HCT116 (cell line): Measurements from ENCODE around the gene LAMB4. TPM values are rescaled to one million over a fixed set of nuclear protein-coding genes. Genes with fewer than 3 reads are reported as not detected.

Experiments used
- ATAC-seq: fragments of 200-7000 bp; cut with Tn5 transposase; 2 replicates; pipeline ENCODE4 v1.9.1; 2020; ENCODE audit warnings: mild to moderate bottlenecking, moderate library complexity
- BruUV-seq: library from RNA; stranded (reverse); fragments of 400-500 nt; replicated peaks from 2 replicates; lab custom pipeline; 2021; lab: Mats Ljungman, UMichigan
- CTCF ChIA-PET: fragments of 300-600 bp; sonication (Branson Sonifier 250); formaldehyde crosslinking; loops from one replicate; lab custom pipeline; 2021; ENCODE audit warnings: antibody characterized with exemption; lab: Charles Lee
- POLR2A ChIA-PET: fragments of 300-600, 350-600 bp; sonication (Branson Sonifier 250); formaldehyde crosslinking; loops from one replicate; lab custom pipeline; 2021; ENCODE audit warnings: antibody characterized with exemption; lab: Charles Lee
- RAD21 ChIA-PET, 2 experiments: fragments of 300-600 bp; sonication (Branson Sonifier 250); formaldehyde crosslinking; loops; one replicate each; lab custom pipeline; 2023; ENCODE audit warnings: low total read pairs in 2 of 2; ENCODE audit not compliant: uncharacterized antibody in 2 of 2, unreplicated experiment in 2 of 2, low non-redundant PET in 1 of 2; lab: Charles Lee
- DNase-seq: peaks from one replicate; pipeline ENCODE4 v3.0.0-alpha.2; 2010; ENCODE audit warnings: low read depth, low spot score
- H2AFZ ChIP-seq: fragments of 200-600 bp; shearing (Covaris generic), sonication (generic); 2 replicates; pipeline ENCODE4 v1.6.1; 2017; ENCODE audit warnings: low read depth, mixed run types, mixed read lengths, antibody characterized with exemption, low read length; ENCODE audit not compliant: poor library complexity, severe bottlenecking
- H3K27ac ChIP-seq: 2 replicates; pipeline ENCODE4 v1.5.1; 2012; ENCODE audit warnings: low read depth, low read length
- H3K27me3 ChIP-seq: fragments of 200-600 bp; sonication (generic); 2 replicates; pipeline ENCODE4 v1.6.1; 2016; ENCODE audit warnings: mixed run types, low read length, mixed read lengths; ENCODE audit not compliant: insufficient read depth
- H3K36me3 ChIP-seq, 2 experiments: fragments of 200-500 bp in 1 of 2; fragments of 200-600 bp in 1 of 2; sonication (Bioruptor generic) in 1 of 2; sonication (generic) in 1 of 2; 2 replicates each; pipeline versions ENCODE4 v1.5.1 to v1.6.1; 2014 to 2016; ENCODE audit warnings: low read length in 2 of 2, inconsistent platforms in 1 of 2, mixed read lengths in 1 of 2, mixed run types in 1 of 2; ENCODE audit not compliant: insufficient read depth in 2 of 2, control insufficient read depth in 1 of 2
- H3K4me1 ChIP-seq, 2 experiments: fragments of 200-600 bp in 1 of 2; sonication (generic) in 1 of 2; 2 replicates each; pipeline versions ENCODE4 v1.5.1 to v1.6.1; 2012 to 2017; ENCODE audit warnings: low read length in 2 of 2, inconsistent platforms in 1 of 2, mild to moderate bottlenecking in 1 of 2, mixed read lengths in 1 of 2, mixed run types in 1 of 2, moderate library complexity in 1 of 2; ENCODE audit not compliant: insufficient read depth in 2 of 2, control insufficient read depth in 1 of 2
- H3K4me2 ChIP-seq: fragments of 200-600 bp; sonication (generic); 2 replicates; pipeline ENCODE4 v1.6.1; 2017; ENCODE audit warnings: mixed run types, low read length, mixed read lengths
- H3K4me3 ChIP-seq, 2 experiments: fragments of 200-600 bp in 1 of 2; sonication (generic) in 1 of 2; replicated peaks in 1 of 2; 2 replicates each; pipeline ENCODE4 v1.5.1; 2011 to 2016; ENCODE audit warnings: low read length in 2 of 2, control low read depth in 1 of 2, low read depth in 1 of 2, mild to moderate bottlenecking in 1 of 2, mixed read lengths in 1 of 2, mixed run types in 1 of 2
- H3K79me2 ChIP-seq: fragments of 200-600 bp; sonication (generic); 2 replicates; pipeline ENCODE4 v1.6.1; 2017; ENCODE audit warnings: mild to moderate bottlenecking, mixed run types, low read length, moderate library complexity, mixed read lengths; ENCODE audit not compliant: insufficient read depth
- H3K9ac ChIP-seq: fragments of 200-600 bp; sonication (generic); 2 replicates; pipeline ENCODE4 v1.6.1; 2016; ENCODE audit warnings: low read length, mixed read lengths
- H3K9me2 ChIP-seq: fragments of 200-600 bp; sonication (generic), shearing (Covaris generic); 2 replicates; pipeline ENCODE4 v1.6.1; 2017; ENCODE audit warnings: mixed run types, mild to moderate bottlenecking, moderate library complexity; ENCODE audit not compliant: insufficient read depth
- H3K9me3 ChIP-seq, 2 experiments: fragments of 200-500 bp in 1 of 2; fragments of 200-600 bp in 1 of 2; sonication (Bioruptor generic) in 1 of 2; sonication (generic) in 1 of 2; 2 replicates each; pipeline ENCODE4 v1.6.1; 2014 to 2017; ENCODE audit warnings: low read length in 2 of 2, mixed read lengths in 2 of 2, inconsistent platforms in 1 of 2, low read depth in 1 of 2, mild to moderate bottlenecking in 1 of 2, mixed run types in 1 of 2, moderate library complexity in 1 of 2; ENCODE audit not compliant: control insufficient read depth in 1 of 2, insufficient read depth in 1 of 2
- H4K20me1 ChIP-seq: fragments of 200-600 bp; sonication (generic), shearing (Covaris generic); 2 replicates; pipeline ENCODE4 v1.6.1; 2017; ENCODE audit warnings: mixed run types, mild to moderate bottlenecking, moderate library complexity; ENCODE audit not compliant: insufficient read depth
- ATF3 ChIP-seq: IDR thresholded peaks from 2 replicates; pipeline ENCODE4 v1.6.1; 2012
- CBX3 ChIP-seq: IDR thresholded peaks from 2 replicates; pipeline ENCODE4 v1.6.1; 2012; ENCODE audit warnings: low read depth
- CEBPB ChIP-seq: IDR thresholded peaks from 2 replicates; pipeline ENCODE4 v1.6.1; 2012; ENCODE audit warnings: low read depth
- CTCF ChIP-seq, 3 experiments: fragments of 200-600 bp in 1 of 3; sonication (generic) in 1 of 3; IDR thresholded peaks in 2 of 3; conservative IDR thresholded peaks in 1 of 3; 2 replicates each; pipeline ENCODE4 v1.5.1; 2012 to 2017; ENCODE audit warnings: low read depth in 2 of 3, low read length in 2 of 3, antibody characterized with exemption in 1 of 3, borderline replicate concordance in 1 of 3, control low read depth in 1 of 3, mild to moderate bottlenecking in 1 of 3, mixed read lengths in 1 of 3, mixed run types in 1 of 3, moderate library complexity in 1 of 3; ENCODE audit not compliant: insufficient read depth in 1 of 3
- ELF1 ChIP-seq: IDR thresholded peaks from 2 replicates; pipeline ENCODE4 v1.6.1; 2012; ENCODE audit warnings: low read depth, borderline replicate concordance
- EZH2 ChIP-seq: fragments of 200-600 bp; sonication (generic); IDR thresholded peaks from 2 replicates; pipeline ENCODE4 v1.6.1; 2017; ENCODE audit warnings: antibody characterized with exemption, mixed run types
- EZH2phosphoT487 ChIP-seq: fragments of 200-600 bp; IDR thresholded peaks from 2 replicates; pipeline ENCODE4 v1.6.1; 2018; ENCODE audit warnings: antibody characterized with exemption, borderline replicate concordance
- MAX ChIP-seq: IDR thresholded peaks from 2 replicates; pipeline ENCODE4 v1.6.1; 2012
- POLR2AphosphoS5 ChIP-seq: IDR thresholded peaks from 2 replicates; pipeline ENCODE4 v1.6.1; 2011; ENCODE audit warnings: mild to moderate bottlenecking, low read depth, low read length, moderate library complexity
- RAD21 ChIP-seq: IDR thresholded peaks from 2 replicates; pipeline ENCODE4 v1.6.1; 2012; ENCODE audit warnings: low read depth, mild to moderate bottlenecking
- SIN3A ChIP-seq: IDR thresholded peaks from 2 replicates; pipeline ENCODE4 v1.6.1; 2012; ENCODE audit warnings: low read depth
- ZBTB33 ChIP-seq: IDR thresholded peaks from 2 replicates; pipeline ENCODE4 v1.6.1; 2011; ENCODE audit warnings: mild to moderate bottlenecking, low read length, moderate library complexity; ENCODE audit not compliant: insufficient replicate concordance; ENCODE audit errors: extremely low read depth
- ZNF274 ChIP-seq: fragments of 200-500 bp; sonication (Bioruptor generic); IDR thresholded peaks from 2 replicates; pipeline ENCODE4 v1.6.1; 2014; ENCODE audit warnings: mild to moderate bottlenecking, low read depth, low read length, inconsistent platforms
- intact Hi-C: fragments of 100-400 bp; cut with micrococcal nuclease; formaldehyde crosslinking; loops from 2 replicates; pipeline ENCODE4 v1.10.0; 2022
- total RNA-seq: library from RNA; stranded (reverse); gene quantifications from one replicate; pipeline ENCODE4 v1.2.1, GENCODE V29; 2021; ENCODE audit not compliant: unreplicated experiment

The LAMB4 gene
- total RNA-seq, 1 experiment from 2014 or later: not detected

- Histone ChIP-seq H3K9me3 (no peaks in the 10 kb centered on the region), H3K4me2 (no peak overlapping the region), H2AFZ (no peak overlapping the region), H3K79me2 (no peaks in the 10 kb centered on the region), H3K4me3 (no peak overlapping the region), H3K4me1 (no peaks in the 10 kb centered on the region), H3K27me3 (no peaks in the 10 kb centered on the region), H3K9ac (no peak overlapping the region), H3K36me3 (no peaks in the 10 kb centered on the region), H4K20me1 (no peaks in the 10 kb centered on the region), H3K27ac (no peak overlapping the region), H3K9me2 (no peaks in the 10 kb centered on the region)
- intact Hi-C loops: no loop called here
- ChIA-PET CTCF (interaction anchor here (1.1 kb wide), 1 partner anchor 48 kb away, joined by 3 read pairs; no protein-coding TSS in a partner anchor), POLR2A (no interaction called here), RAD21 (no interaction called here)
- no TSS peak for BruUV-seq
- ATAC-seq: peak; percentile 71
- TF ChIP-seq RAD21 (peak; percentile 49), ZBTB33 (no peak), CTCF (IDR thresholded peaks at IDR 0.05 in 2 of 3, conservative IDR thresholded peaks at IDR 0.05 in 1 of 3; ENCODE audit: borderline replicate concordance in 1 of 3, insufficient read depth in 1 of 3, low read depth in 2 of 3, low read length in 2 of 3) (peak; percentile 27 to 72 (median 66); a peak in 5 of 6 replicates)
- peak; percentile 19 for DNase-seq
These were observed 32.5 kb downstream of the LAMB4 start for GRCh38 chr7:108097703-108098102.

DNA sequence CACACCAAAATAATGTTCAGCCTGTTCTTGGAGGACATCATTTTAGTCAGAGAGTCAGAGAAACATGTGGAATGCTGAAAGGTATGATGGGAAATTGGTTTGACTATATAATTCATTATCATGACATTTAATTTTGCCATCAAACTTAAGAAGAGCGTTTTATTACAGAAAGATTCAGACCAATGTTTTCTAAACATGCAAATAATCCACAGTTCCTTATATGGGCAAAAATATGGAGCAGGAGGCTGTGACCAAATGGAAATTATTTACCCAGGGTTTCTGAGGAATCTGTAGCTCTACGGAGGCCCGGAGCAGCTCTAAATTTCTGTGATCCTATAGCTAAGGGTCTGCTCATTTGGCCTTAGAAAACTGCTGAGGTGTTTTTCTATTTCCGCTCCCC lies 33.2 kb downstream of the LAMB4 start:
- intact Hi-C loops: no loop called here
- Histone ChIP-seq H3K36me3 (no peaks in the 10 kb centered on the region), H3K4me3 (no peak overlapping the region), H4K20me1 (no peaks in the 10 kb centered on the region), H3K27ac (no peak overlapping the region), H3K4me1 (no peaks in the 10 kb centered on the region), H3K4me2 (no peak overlapping the region), H3K9ac (no peak overlapping the region), H3K27me3 (no peaks in the 10 kb centered on the region), H2AFZ (no peak overlapping the region), H3K9me3 (no peaks in the 10 kb centered on the region), H3K79me2 (no peaks in the 10 kb centered on the region), H3K9me2 (no peaks in the 10 kb centered on the region)
- ATAC-seq (no peak), DNase-seq (no peak)
- ChIA-PET POLR2A (no interaction called here), CTCF (interaction anchor here (0.7 to 1.1 kb wide), 2 partner anchors 12 to 49 kb away, joined by 3 read pairs; no protein-coding TSS in a partner anchor), RAD21 (no interaction called here)
- no TSS peak for BruUV-seq
- no peak for TF ChIP-seq SIN3A
- TF ChIP-seq ATF3: no peak
- no peak for TF ChIP-seq ZNF274
- no peak for TF ChIP-seq EZH2phosphoT487
- TF ChIP-seq ZBTB33: no peak
- no peak for TF ChIP-seq ELF1
- no peak for TF ChIP-seq MAX
- TF ChIP-seq CBX3: no peak
- no peak for TF ChIP-seq EZH2
- no peak for TF ChIP-seq CEBPB
- no peak for TF ChIP-seq POLR2AphosphoS5
